ENCODE results near the gene SFXN2.

The SFXN2 gene

GRCh38 chr10:102779680-102780526 is 65.5 kb downstream of the SFXN2 start:
- no peak for DNase-seq

GRCh38 chr10:102780527-102780808 is 66.0 kb downstream of the SFXN2 start:
- DNase-seq, result no peak

GRCh38 chr10:102781090-102781920 is 66.9 kb downstream of the SFXN2 start:
- no peak for DNase-seq

- no peak for DNase-seq
Measured at GRCh38 chr10:102781921-102782557, 67.6 kb downstream of the SFXN2 start.

GRCh38 chr10:102782673-102783551 is 68.5 kb downstream of the SFXN2 start:
- DNase-seq, result peak; percentile 18

- DNase-seq, result peak; percentile 15
Measured at GRCh38 chr10:102783568-102783967, 69.1 kb downstream of the SFXN2 start.

GRCh38 chr10:102785818-102786217 is 71.4 kb downstream of the SFXN2 start:
- peak; percentile 83 for DNase-seq

GRCh38 chr10:102791754-102792395 is 77.4 kb downstream of the SFXN2 start:
- no peak for DNase-seq

All from GF-D8 (cell line).